ENCODE results near the gene ACADVL.

ACADVL gene

GRCh38 chr17:7191571-7192270 lies 28.0 kb upstream of the ACADVL start:
- Histone ChIP-seq H3K27me3 (ENCODE audit: insufficient read depth, poor library complexity, severe bottlenecking) (no peaks in the 10 kb centered on the region), H3K4me3 (replicated peaks; ENCODE audit: insufficient read depth, low read length) (no peak overlapping the region), H3K27ac (replicated peaks) (no peak overlapping the region)
- DNase-seq (ENCODE audit: low read depth in 1 of 2, low spot score in 1 of 2), result peak in 1 of 2 experiments; percentile 5
- TF ChIP-seq REST (IDR thresholded peaks at IDR 0.05; ENCODE audit: insufficient replicate concordance, low read depth), result peak; percentile 85
- TF ChIP-seq CTCF (IDR thresholded peaks at IDR 0.05; ENCODE audit: insufficient read depth, low read length), result no peak

GRCh38 chr17:7192271-7192937 lies 27.3 kb upstream of the ACADVL start:
- Histone ChIP-seq H3K27me3 (ENCODE audit: insufficient read depth, poor library complexity, severe bottlenecking) (no peaks in the 10 kb centered on the region), H3K27ac (replicated peaks) (no peak overlapping the region), H3K4me3 (replicated peaks; ENCODE audit: insufficient read depth, low read length) (no peak overlapping the region)
- no peak for DNase-seq (ENCODE audit: low read depth in 1 of 2, low spot score in 1 of 2)
- TF ChIP-seq POLR2AphosphoS5 (IDR thresholded peaks at IDR 0.05; ENCODE audit: low read depth) (no peak), CTCF (IDR thresholded peaks at IDR 0.05; ENCODE audit: insufficient read depth, low read length) (no peak), SPI1 (IDR thresholded peaks at IDR 0.05; ENCODE audit: borderline replicate concordance, low read depth) (no peak), REST (IDR thresholded peaks at IDR 0.05; ENCODE audit: insufficient replicate concordance, low read depth) (no peak)

GRCh38 chr17:7195971-7196370 lies 23.8 kb upstream of the ACADVL start:
- no peak for DNase-seq (ENCODE audit: low read depth in 1 of 2, low spot score in 1 of 2)
- Histone ChIP-seq H3K27me3 (ENCODE audit: insufficient read depth, poor library complexity, severe bottlenecking) (no peaks in the 10 kb centered on the region), H3K27ac (replicated peaks) (no peak overlapping the region), H3K4me3 (replicated peaks; ENCODE audit: insufficient read depth, low read length) (no peak overlapping the region)
- TF ChIP-seq GABPA (IDR thresholded peaks at IDR 0.05; ENCODE audit: low read depth) (no peak), POLR2AphosphoS5 (IDR thresholded peaks at IDR 0.05; ENCODE audit: low read depth) (no peak), REST (IDR thresholded peaks at IDR 0.05; ENCODE audit: insufficient replicate concordance, low read depth) (no peak), SPI1 (IDR thresholded peaks at IDR 0.05; ENCODE audit: borderline replicate concordance, low read depth) (no peak), CTCF (IDR thresholded peaks at IDR 0.05; ENCODE audit: insufficient read depth, low read length) (no peak)

Measured in HL-60 (cell line).